ENCODE results near the gene ADGRG6. TPM values are rescaled to one million over a fixed set of nuclear protein-coding genes. Genes with fewer than 3 reads are reported as not detected.

The ADGRG6 gene
- total and polyA plus RNA-seq, 10 of the 15 experiments (the other 5 are each of a cell fraction or from before 2014, with no cell fraction given), result 0.01 to 0.24 (median 0.13) TPM; not detected in 7

DNA sequence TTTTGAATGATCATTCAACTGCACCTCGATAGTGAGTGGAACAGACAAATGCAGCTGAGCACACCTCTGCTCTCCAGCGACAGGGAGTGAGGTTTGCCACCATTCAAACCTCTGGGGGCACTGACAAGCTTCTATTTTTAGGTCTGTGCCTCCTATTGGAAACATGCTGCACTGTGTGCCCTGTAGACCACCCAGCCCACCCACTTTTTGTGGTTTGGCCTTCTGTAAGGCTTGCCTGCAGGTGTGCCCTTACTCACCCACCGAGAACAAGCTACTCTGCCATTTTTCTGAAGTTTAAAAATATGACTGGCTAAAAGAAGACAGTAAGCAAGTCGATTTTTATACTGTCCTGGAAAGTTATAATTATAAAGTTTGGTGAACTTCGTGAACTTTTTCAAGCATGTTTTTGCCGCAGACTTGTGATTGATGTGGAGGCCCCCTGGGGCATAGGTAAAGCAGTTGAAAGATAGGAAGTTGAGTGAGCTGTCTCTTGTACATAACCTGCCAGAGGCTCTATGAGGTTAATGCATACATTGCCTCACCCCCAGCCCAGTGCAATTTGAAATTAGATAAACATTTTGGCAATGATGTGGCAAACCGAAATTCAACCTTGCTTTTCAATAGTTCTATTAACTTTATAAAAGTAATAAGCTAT, 53.8 kb downstream of the ADGRG6 start (continued):
- TF ChIP-seq, protein P1, sequence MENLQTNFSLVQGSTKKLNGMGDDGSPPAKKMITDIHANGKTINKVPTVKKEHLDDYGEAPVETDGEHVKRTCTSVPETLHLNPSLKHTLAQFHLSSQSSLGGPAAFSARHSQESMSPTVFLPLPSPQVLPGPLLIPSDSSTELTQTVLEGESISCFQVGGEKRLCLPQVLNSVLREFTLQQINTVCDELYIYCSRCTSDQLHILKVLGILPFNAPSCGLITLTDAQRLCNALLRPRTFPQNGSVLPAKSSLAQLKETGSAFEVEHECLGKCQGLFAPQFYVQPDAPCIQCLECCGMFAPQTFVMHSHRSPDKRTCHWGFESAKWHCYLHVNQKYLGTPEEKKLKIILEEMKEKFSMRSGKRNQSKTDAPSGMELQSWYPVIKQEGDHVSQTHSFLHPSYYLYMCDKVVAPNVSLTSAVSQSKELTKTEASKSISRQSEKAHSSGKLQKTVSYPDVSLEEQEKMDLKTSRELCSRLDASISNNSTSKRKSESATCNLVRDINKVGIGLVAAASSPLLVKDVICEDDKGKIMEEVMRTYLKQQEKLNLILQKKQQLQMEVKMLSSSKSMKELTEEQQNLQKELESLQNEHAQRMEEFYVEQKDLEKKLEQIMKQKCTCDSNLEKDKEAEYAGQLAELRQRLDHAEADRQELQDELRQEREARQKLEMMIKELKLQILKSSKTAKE (IDR thresholded peaks at IDR 0.05; ENCODE audit: low read depth, poor library complexity, severe bottlenecking), result no peak
- TF ChIP-seq MXI1 (IDR thresholded peaks at IDR 0.05; ENCODE audit: low read depth, low read length) (no peak), CEBPB (IDR thresholded peaks at IDR 0.05; ENCODE audit: borderline replicate concordance in 1 of 2, low read depth in 2 of 2, low read length in 2 of 2) (no peak), RCOR1 (conservative IDR thresholded peaks at IDR 0.05; ENCODE audit: low read depth, low read length) (no peak)

DNA sequence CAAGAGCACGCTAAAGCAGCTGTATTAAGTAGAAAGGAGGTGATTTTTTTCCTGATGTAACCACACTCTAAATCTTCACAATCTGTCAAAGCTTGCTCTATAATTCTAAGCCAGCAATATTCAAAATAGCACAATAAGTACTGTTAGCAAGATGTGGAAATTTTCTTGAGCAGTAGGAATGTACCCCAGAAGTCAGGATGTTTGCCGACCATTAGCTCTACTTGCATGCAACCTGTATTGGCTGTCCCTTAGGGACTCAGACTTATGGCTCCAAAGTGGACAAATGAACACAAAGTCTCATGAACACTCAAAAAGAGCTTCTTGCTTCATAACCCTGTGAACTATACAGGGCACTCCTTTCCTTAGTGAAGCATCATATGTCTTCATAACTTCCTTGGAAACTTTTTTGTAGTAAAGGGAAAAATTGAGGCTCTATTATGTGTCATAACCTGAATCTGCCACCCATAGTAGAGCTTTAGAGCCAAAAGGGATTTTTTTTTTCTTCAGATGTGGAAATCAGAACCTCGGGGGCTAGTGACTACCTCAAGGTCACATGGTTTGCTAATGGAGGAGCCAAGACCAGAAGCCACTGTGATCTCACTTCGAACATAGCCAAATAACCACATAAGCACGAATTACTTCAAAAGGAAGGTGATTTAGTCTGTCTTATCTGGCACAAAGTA, 54.5 kb downstream of the ADGRG6 start:
- H3K4me1 ChIP-seq (ENCODE audit: control insufficient read depth, insufficient read depth, low read length), result no peaks in the 10 kb centered on the region
- DNase-seq (ENCODE audit: low read depth, low spot score) (no peak), FAIRE-seq (no peak), ATAC-seq (no peak)
- POLR2A ChIA-PET, result interaction anchor here (0.5 kb wide), 1 partner anchor 24 kb away, joined by 4 read pairs; no protein-coding TSS in a partner anchor
- TF ChIP-seq STAT1 (conservative IDR thresholded peaks at IDR 0.05), result no peak
- TF ChIP-seq RCOR1 (conservative IDR thresholded peaks at IDR 0.05; ENCODE audit: low read depth, low read length), result no peak
- TF ChIP-seq NBN (IDR thresholded peaks at IDR 0.05), result no peak
- TF ChIP-seq ZZZ3 (IDR thresholded peaks at IDR 0.05; ENCODE audit: control insufficient read depth, insufficient read length, low read depth), result no peak
- TF ChIP-seq IKZF1 (conservative IDR thresholded peaks at IDR 0.05), result no peak
- no peak for TF ChIP-seq NR2F1 (conservative IDR thresholded peaks at IDR 0.05)
- no peaks in the 10 kb centered on the region for H3K27me3 ChIP-seq (replicated peaks in 1 of 2; ENCODE audit: control insufficient read depth in 2 of 2, insufficient read depth in 2 of 2, low read length in 1 of 2)
- H3K27ac ChIP-seq (ENCODE audit: control insufficient read depth, insufficient read depth), result no peak overlapping the region
- no peaks in the 10 kb centered on the region for H3K36me3 ChIP-seq (ENCODE audit: control insufficient read depth in 2 of 2, insufficient read depth in 2 of 2, low read length in 1 of 2)
- no peak overlapping the region for H2AFZ ChIP-seq (ENCODE audit: control insufficient read depth, low read depth, low read length)
- H3K4me2 ChIP-seq (ENCODE audit: control insufficient read depth, insufficient read depth), result no peak overlapping the region
- no peaks in the 10 kb centered on the region for H4K20me1 ChIP-seq (ENCODE audit: control insufficient read depth, insufficient read depth)
- in situ Hi-C loops (cut with MboI) (no loop called here), intact Hi-C loops (cut with micrococcal nuclease; ENCODE audit: unreplicated experiment) (no loop called here)
- 12% methylated on average over 5 of the region's 5 CpGs for WGBS (ENCODE audit: insufficient coverage, insufficient replicate concordance, low lambda C conversion rate, missing lambda C conversion rate)
- CTCF ChIA-PET, result interaction anchor here (0.5 to 1.1 kb wide), 5 partner anchors 7 to 148 kb away, joined by 3 to 4 read pairs (median 3); no protein-coding TSS in a partner anchor
- no peak overlapping the region for H3K9ac ChIP-seq (ENCODE audit: control insufficient read depth, insufficient read depth, low read length)
- no peaks in the 10 kb centered on the region for H3K79me2 ChIP-seq (ENCODE audit: control insufficient read depth, insufficient read depth, low read length)
- H3K4me3 ChIP-seq, result no peak overlapping the region
- no TSS peak for BruUV-seq (replicated peaks)
- RAD21 ChIA-PET (ENCODE audit: unreplicated experiment), result no interaction called here
- SMC1A ChIA-PET (ENCODE audit: uncharacterized antibody, unreplicated experiment), result interaction anchor here (0.8 to 1.2 kb wide), 5 partner anchors 12 to 34 kb away, joined by 3 to 4 read pairs (median 3); no protein-coding TSS in a partner anchor
- H3K9me3 ChIP-seq (replicated peaks; ENCODE audit: control insufficient read depth, insufficient read depth, low read length), result no peaks in the 10 kb centered on the region
